ENCODE measurements around the gene DDR2.

DNA sequence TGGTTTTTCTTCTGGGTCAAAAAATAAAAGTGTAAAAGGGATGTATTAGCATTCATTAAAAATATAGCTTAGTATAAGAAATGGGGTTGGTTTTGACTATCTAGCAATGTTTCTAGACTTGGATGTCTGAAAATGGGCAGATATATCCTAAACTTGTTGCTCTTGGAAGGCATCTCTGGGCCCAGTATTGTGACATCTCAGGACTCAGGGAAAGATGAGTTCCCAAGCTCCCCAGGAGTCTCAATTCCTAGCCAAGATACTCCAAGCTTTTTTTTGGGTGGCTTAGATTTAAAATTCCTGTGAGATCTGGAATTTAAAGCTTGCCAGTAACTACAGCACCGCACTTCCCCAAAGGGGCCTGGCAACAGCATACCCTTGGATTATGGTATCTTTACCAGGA lies 146.8 kb downstream of the DDR2 start:
- TF ChIP-seq, protein P1, sequence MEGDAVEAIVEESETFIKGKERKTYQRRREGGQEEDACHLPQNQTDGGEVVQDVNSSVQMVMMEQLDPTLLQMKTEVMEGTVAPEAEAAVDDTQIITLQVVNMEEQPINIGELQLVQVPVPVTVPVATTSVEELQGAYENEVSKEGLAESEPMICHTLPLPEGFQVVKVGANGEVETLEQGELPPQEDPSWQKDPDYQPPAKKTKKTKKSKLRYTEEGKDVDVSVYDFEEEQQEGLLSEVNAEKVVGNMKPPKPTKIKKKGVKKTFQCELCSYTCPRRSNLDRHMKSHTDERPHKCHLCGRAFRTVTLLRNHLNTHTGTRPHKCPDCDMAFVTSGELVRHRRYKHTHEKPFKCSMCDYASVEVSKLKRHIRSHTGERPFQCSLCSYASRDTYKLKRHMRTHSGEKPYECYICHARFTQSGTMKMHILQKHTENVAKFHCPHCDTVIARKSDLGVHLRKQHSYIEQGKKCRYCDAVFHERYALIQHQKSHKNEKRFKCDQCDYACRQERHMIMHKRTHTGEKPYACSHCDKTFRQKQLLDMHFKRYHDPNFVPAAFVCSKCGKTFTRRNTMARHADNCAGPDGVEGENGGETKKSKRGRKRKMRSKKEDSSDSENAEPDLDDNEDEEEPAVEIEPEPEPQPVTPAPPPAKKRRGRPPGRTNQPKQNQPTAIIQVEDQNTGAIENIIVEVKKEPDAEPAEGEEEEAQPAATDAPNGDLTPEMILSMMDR (IDR thresholded peaks at IDR 0.05; ENCODE audit: low read length): no peak
- TF ChIP-seq EZH2 (optimal IDR thresholded peaks at IDR 0.05; ENCODE audit: low read depth, low read length) (no peak), EZH2phosphoT487 (IDR thresholded peaks at IDR 0.05; ENCODE audit: low read length) (no peak)
